Loucy (cell line): Measurements from ENCODE around the gene RPL41.

Experiments used
- H2AFZ ChIP-seq: fragments of 200-600 bp; sonication (generic); 2 replicates; pipeline ENCODE4 v1.6.0; 2016; ENCODE audit warnings: antibody characterized with exemption, mild to moderate bottlenecking, low read length, moderate library complexity
- H3F3A ChIP-seq: fragments of 200-600 bp; 2 replicates; pipeline ENCODE4 v1.6.0; 2016; ENCODE audit warnings: antibody characterized with exemption, low read depth, mild to moderate bottlenecking
- H3K27me3 ChIP-seq: fragments of 200-600 bp; sonication (generic); 2 replicates; pipeline ENCODE4 v1.6.1; 2014; ENCODE audit warnings: low read length, mild to moderate bottlenecking; ENCODE audit not compliant: insufficient read depth, poor library complexity, severe bottlenecking
- H3K36me3 ChIP-seq: fragments of 200-600 bp; sonication (generic); 2 replicates; pipeline ENCODE4 v1.6.1; 2016; ENCODE audit warnings: low read length; ENCODE audit not compliant: insufficient read depth
- H3K4me1 ChIP-seq: fragments of 200-600 bp; sonication (generic); 2 replicates; pipeline ENCODE4 v1.5.1; 2014; ENCODE audit warnings: low read length, mild to moderate bottlenecking; ENCODE audit not compliant: insufficient read depth, poor library complexity, severe bottlenecking
- H3K4me2 ChIP-seq: fragments of 200-600 bp; sonication (generic); 2 replicates; pipeline ENCODE4 v1.6.0; 2014; ENCODE audit warnings: antibody characterized with exemption, low read length, low read depth, mild to moderate bottlenecking; ENCODE audit not compliant: poor library complexity, severe bottlenecking
- H3K4me3 ChIP-seq: fragments of 200-600 bp; sonication (generic); 2 replicates; pipeline ENCODE4 v1.5.1; 2014; ENCODE audit warnings: low read length, mild to moderate bottlenecking, mixed read lengths; ENCODE audit not compliant: poor library complexity, severe bottlenecking
- H3K79me2 ChIP-seq: fragments of 200-600 bp; sonication (generic); 2 replicates; pipeline ENCODE4 v1.6.1; 2014; ENCODE audit warnings: low read length; ENCODE audit not compliant: insufficient read depth
- H3K9ac ChIP-seq: fragments of 200-600 bp; sonication (generic); 2 replicates; pipeline ENCODE4 v1.6.0; 2014; ENCODE audit warnings: mild to moderate bottlenecking, low read depth, low read length, moderate library complexity; ENCODE audit not compliant: poor library complexity, severe bottlenecking
- H3K9me2 ChIP-seq: fragments of 200-600 bp; sonication (generic); replicated peaks from 2 replicates; pipeline ENCODE4 v1.6.1; 2016; ENCODE audit warnings: low read depth, low read length, mixed read lengths
- H3K9me3 ChIP-seq: fragments of 200-600 bp; sonication (generic); 2 replicates; pipeline ENCODE4 v1.6.1; 2014; ENCODE audit warnings: mild to moderate bottlenecking, antibody characterized with exemption, low read length, low read depth; ENCODE audit not compliant: insufficient read depth
- H4K20me1 ChIP-seq: fragments of 200-600 bp; sonication (generic); 2 replicates; pipeline ENCODE4 v1.6.0; 2014; ENCODE audit warnings: antibody characterized with exemption, low read length, mild to moderate bottlenecking; ENCODE audit not compliant: insufficient read depth, poor library complexity, severe bottlenecking
- CTCF ChIP-seq: fragments of 200-600 bp; sonication (generic); conservative IDR thresholded peaks from 2 replicates; pipeline ENCODE4 v1.5.1; 2014; ENCODE audit warnings: mild to moderate bottlenecking, antibody characterized with exemption, low read length
- EZH2phosphoT487 ChIP-seq: fragments of 200-600 bp; IDR thresholded peaks from 2 replicates; pipeline ENCODE4 v1.6.1; 2018; ENCODE audit warnings: antibody characterized with exemption, mild to moderate bottlenecking, moderate library complexity, borderline replicate concordance

Gene RPL41

GRCh38 chr12:56098592-56098991 lies 17.8 kb upstream of the RPL41 start:
- H3K79me2 ChIP-seq: no peaks in the 10 kb centered on the region
- H3K36me3 ChIP-seq: no peaks in the 10 kb centered on the region
- H3K4me1 ChIP-seq: peaks cover 12% of the 10 kb centered on the region
- H3K4me2 ChIP-seq: no peak overlapping the region
- no peak overlapping the region for H3K9ac ChIP-seq
- no peaks in the 10 kb centered on the region for H3K27me3 ChIP-seq
- no peaks in the 10 kb centered on the region; the same call in 1 of the 2 replicates for H3F3A ChIP-seq
- no peaks in the 10 kb centered on the region for H3K9me2 ChIP-seq
- no peak overlapping the region for H2AFZ ChIP-seq
- no peak overlapping the region for H3K4me3 ChIP-seq
- TF ChIP-seq EZH2phosphoT487 (no peak), CTCF (no peak)
- no peaks in the 10 kb centered on the region for H4K20me1 ChIP-seq
- H3K9me3 ChIP-seq: no peaks in the 10 kb centered on the region

- Histone ChIP-seq H3K4me3 (no peak overlapping the region), H3K9me2 (no peaks in the 10 kb centered on the region), H3K36me3 (no peaks in the 10 kb centered on the region), H4K20me1 (peaks cover 3% of the 10 kb centered on the region), H3K4me2 (no peak overlapping the region), H3K4me1 (peaks cover 14% of the 10 kb centered on the region), H3K79me2 (peaks cover 5% of the 10 kb centered on the region), H3K27me3 (peaks cover 3% of the 10 kb centered on the region), H2AFZ (no peak overlapping the region), H3K9me3 (no peaks in the 10 kb centered on the region), H3K9ac (no peak overlapping the region), H3F3A (no peaks in the 10 kb centered on the region; the same call in 1 of the 2 replicates)
- TF ChIP-seq EZH2phosphoT487: no peak
- no peak for TF ChIP-seq CTCF
Measured at GRCh38 chr12:56099787-56100186, 16.6 kb upstream of the RPL41 start.

GRCh38 chr12:56101045-56101444 lies 15.4 kb upstream of the RPL41 start:
- Histone ChIP-seq H3K9me3 (no peaks in the 10 kb centered on the region), H3K36me3 (no peaks in the 10 kb centered on the region), H3K79me2 (peaks cover 17% of the 10 kb centered on the region), H3K4me1 (peaks cover 23% of the 10 kb centered on the region), H3K9me2 (no peaks in the 10 kb centered on the region), H3K4me2 (no peak overlapping the region), H3K27me3 (peaks cover 5% of the 10 kb centered on the region), H3K4me3 (no peak overlapping the region), H3F3A (no peaks in the 10 kb centered on the region; the same call in 1 of the 2 replicates), H4K20me1 (peaks cover 15% of the 10 kb centered on the region), H2AFZ (no peak overlapping the region), H3K9ac (no peak overlapping the region)
- no peak for TF ChIP-seq CTCF
- TF ChIP-seq EZH2phosphoT487: no peak
